Thyroid gland (tissue), 4 donors: ENCODE data around the gene VPS50.
"Not testable (repeated sequence)": the region's sequence is repeated elsewhere in the genome, so short reads cannot be mapped to it uniquely, and the experiment has no call there.

ENCODE experiments used
- POLR2A ChIP-seq, 2 donors: fragments of 450-650 bp; IDR thresholded peaks; one replicate each; pipeline ENCODE4 v1.6.1; 2017; ENCODE audit warnings: antibody characterized with exemption in 2 of 2, mild to moderate bottlenecking in 2 of 2, moderate library complexity in 1 of 2
- TF ChIP-seq, protein P1 (sequence below), 6 experiments: fragments of 200-600 bp in 3 of 6; fragments of 450-650 bp in 3 of 6; sonication (generic) in 3 of 6; IDR thresholded peaks; one replicate each; pipeline ENCODE4 v1.5.1; 2016 to 2019; ENCODE audit warnings: antibody characterized with exemption in 6 of 6, mild to moderate bottlenecking in 2 of 6, inconsistent platforms in 1 of 6, moderate library complexity in 1 of 6

DNA sequence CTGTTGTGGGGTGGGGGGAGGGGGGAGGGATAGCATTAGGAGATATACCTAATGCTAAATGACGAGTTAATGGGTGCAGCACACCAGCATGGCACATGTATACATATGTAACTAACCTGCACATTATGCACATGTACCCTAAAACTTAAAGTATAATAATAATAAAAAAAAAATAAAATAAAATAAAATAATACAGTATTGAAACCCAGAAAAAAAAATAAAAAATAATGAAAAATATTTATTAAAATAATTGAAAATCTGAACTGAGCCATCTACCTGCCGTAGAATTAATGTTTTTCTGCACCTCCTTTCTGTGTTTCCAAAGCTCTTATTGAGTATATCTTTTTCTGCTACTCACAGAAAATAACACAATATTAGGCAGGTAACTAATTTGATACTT, 94.1 kb downstream of the VPS50 start:
- TF ChIP-seq, protein P1, sequence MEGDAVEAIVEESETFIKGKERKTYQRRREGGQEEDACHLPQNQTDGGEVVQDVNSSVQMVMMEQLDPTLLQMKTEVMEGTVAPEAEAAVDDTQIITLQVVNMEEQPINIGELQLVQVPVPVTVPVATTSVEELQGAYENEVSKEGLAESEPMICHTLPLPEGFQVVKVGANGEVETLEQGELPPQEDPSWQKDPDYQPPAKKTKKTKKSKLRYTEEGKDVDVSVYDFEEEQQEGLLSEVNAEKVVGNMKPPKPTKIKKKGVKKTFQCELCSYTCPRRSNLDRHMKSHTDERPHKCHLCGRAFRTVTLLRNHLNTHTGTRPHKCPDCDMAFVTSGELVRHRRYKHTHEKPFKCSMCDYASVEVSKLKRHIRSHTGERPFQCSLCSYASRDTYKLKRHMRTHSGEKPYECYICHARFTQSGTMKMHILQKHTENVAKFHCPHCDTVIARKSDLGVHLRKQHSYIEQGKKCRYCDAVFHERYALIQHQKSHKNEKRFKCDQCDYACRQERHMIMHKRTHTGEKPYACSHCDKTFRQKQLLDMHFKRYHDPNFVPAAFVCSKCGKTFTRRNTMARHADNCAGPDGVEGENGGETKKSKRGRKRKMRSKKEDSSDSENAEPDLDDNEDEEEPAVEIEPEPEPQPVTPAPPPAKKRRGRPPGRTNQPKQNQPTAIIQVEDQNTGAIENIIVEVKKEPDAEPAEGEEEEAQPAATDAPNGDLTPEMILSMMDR (IDR thresholded peaks at IDR 0.05), result not testable (repeated sequence)
- not testable (repeated sequence) for TF ChIP-seq POLR2A (IDR thresholded peaks at IDR 0.05)
